ENCODE data around the gene SRL. TPM values are rescaled to one million over a fixed set of nuclear protein-coding genes. Genes with fewer than 3 reads are reported as not detected.

SRL gene
- total and polyA plus RNA-seq, 2 of the 13 experiments (the other 11 are each of a cell fraction or from before 2014, with no cell fraction given) = 0.05 TPM; not detected in 1

DNA sequence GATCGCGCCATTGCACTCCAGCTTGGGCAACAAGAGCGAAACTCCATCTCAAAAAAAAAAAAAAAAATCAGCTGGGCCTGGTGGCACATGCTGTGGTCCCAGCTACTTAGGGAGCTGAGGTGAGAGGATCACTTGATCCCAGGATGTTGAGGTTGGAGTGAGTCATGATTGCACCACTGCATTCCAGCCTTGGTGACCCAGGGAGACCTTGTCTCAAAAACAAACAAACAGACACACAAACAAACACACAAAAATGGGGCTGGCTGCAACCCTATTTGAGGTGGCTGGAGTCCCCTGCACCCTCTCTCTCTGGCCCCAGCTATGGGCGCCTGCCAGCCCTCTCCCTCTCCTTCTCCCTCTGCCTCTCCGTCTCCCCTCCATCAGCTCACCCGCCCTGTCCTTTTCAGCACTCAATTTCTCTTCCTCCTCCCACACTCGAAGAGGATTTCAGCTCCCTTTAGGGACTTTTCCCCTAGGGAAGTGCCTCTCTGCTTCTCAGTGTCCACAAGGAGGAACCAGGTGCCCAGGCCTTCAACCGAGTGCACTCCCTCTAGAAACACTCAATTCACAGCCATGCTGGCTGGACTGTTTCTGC, 48.5 kb upstream of the SRL start (continued):
- TF ChIP-seq, protein P1, sequence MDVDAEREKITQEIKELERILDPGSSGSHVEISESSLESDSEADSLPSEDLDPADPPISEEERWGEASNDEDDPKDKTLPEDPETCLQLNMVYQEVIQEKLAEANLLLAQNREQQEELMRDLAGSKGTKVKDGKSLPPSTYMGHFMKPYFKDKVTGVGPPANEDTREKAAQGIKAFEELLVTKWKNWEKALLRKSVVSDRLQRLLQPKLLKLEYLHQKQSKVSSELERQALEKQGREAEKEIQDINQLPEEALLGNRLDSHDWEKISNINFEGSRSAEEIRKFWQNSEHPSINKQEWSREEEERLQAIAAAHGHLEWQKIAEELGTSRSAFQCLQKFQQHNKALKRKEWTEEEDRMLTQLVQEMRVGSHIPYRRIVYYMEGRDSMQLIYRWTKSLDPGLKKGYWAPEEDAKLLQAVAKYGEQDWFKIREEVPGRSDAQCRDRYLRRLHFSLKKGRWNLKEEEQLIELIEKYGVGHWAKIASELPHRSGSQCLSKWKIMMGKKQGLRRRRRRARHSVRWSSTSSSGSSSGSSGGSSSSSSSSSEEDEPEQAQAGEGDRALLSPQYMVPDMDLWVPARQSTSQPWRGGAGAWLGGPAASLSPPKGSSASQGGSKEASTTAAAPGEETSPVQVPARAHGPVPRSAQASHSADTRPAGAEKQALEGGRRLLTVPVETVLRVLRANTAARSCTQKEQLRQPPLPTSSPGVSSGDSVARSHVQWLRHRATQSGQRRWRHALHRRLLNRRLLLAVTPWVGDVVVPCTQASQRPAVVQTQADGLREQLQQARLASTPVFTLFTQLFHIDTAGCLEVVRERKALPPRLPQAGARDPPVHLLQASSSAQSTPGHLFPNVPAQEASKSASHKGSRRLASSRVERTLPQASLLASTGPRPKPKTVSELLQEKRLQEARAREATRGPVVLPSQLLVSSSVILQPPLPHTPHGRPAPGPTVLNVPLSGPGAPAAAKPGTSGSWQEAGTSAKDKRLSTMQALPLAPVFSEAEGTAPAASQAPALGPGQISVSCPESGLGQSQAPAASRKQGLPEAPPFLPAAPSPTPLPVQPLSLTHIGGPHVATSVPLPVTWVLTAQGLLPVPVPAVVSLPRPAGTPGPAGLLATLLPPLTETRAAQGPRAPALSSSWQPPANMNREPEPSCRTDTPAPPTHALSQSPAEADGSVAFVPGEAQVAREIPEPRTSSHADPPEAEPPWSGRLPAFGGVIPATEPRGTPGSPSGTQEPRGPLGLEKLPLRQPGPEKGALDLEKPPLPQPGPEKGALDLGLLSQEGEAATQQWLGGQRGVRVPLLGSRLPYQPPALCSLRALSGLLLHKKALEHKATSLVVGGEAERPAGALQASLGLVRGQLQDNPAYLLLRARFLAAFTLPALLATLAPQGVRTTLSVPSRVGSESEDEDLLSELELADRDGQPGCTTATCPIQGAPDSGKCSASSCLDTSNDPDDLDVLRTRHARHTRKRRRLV (CRISPR knock-in tag; IDR thresholded peaks at IDR 0.05) = no peak
- TF ChIP-seq ZNF850 (CRISPR knock-in tag; conservative IDR thresholded peaks at IDR 0.05) = no peak
- TF ChIP-seq, protein P2, sequence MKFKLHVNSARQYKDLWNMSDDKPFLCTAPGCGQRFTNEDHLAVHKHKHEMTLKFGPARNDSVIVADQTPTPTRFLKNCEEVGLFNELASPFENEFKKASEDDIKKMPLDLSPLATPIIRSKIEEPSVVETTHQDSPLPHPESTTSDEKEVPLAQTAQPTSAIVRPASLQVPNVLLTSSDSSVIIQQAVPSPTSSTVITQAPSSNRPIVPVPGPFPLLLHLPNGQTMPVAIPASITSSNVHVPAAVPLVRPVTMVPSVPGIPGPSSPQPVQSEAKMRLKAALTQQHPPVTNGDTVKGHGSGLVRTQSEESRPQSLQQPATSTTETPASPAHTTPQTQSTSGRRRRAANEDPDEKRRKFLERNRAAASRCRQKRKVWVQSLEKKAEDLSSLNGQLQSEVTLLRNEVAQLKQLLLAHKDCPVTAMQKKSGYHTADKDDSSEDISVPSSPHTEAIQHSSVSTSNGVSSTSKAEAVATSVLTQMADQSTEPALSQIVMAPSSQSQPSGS (CRISPR knock-in tag; IDR thresholded peaks at IDR 0.05) = no peak
- TF ChIP-seq, protein P3, sequence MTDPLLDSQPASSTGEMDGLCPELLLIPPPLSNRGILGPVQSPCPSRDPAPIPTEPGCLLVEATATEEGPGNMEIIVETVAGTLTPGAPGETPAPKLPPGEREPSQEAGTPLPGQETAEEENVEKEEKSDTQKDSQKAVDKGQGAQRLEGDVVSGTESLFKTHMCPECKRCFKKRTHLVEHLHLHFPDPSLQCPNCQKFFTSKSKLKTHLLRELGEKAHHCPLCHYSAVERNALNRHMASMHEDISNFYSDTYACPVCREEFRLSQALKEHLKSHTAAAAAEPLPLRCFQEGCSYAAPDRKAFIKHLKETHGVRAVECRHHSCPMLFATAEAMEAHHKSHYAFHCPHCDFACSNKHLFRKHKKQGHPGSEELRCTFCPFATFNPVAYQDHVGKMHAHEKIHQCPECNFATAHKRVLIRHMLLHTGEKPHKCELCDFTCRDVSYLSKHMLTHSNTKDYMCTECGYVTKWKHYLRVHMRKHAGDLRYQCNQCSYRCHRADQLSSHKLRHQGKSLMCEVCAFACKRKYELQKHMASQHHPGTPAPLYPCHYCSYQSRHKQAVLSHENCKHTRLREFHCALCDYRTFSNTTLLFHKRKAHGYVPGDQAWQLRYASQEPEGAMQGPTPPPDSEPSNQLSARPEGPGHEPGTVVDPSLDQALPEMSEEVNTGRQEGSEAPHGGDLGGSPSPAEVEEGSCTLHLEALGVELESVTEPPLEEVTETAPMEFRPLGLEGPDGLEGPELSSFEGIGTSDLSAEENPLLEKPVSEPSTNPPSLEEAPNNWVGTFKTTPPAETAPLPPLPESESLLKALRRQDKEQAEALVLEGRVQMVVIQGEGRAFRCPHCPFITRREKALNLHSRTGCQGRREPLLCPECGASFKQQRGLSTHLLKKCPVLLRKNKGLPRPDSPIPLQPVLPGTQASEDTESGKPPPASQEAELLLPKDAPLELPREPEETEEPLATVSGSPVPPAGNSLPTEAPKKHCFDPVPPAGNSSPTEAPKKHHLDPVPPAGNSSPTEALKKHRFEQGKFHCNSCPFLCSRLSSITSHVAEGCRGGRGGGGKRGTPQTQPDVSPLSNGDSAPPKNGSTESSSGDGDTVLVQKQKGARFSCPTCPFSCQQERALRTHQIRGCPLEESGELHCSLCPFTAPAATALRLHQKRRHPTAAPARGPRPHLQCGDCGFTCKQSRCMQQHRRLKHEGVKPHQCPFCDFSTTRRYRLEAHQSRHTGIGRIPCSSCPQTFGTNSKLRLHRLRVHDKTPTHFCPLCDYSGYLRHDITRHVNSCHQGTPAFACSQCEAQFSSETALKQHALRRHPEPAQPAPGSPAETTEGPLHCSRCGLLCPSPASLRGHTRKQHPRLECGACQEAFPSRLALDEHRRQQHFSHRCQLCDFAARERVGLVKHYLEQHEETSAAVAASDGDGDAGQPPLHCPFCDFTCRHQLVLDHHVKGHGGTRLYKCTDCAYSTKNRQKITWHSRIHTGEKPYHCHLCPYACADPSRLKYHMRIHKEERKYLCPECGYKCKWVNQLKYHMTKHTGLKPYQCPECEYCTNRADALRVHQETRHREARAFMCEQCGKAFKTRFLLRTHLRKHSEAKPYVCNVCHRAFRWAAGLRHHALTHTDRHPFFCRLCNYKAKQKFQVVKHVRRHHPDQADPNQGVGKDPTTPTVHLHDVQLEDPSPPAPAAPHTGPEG (CRISPR knock-in tag; IDR thresholded peaks at IDR 0.05) = no peak
- TF ChIP-seq ZNF232 (CRISPR knock-in tag; IDR thresholded peaks at IDR 0.05; ENCODE audit: borderline replicate concordance) = no peak
- TF ChIP-seq HES4 (CRISPR knock-in tag; IDR thresholded peaks at IDR 0.05; ENCODE audit: borderline replicate concordance) = no peak
- TF ChIP-seq, protein P4, sequence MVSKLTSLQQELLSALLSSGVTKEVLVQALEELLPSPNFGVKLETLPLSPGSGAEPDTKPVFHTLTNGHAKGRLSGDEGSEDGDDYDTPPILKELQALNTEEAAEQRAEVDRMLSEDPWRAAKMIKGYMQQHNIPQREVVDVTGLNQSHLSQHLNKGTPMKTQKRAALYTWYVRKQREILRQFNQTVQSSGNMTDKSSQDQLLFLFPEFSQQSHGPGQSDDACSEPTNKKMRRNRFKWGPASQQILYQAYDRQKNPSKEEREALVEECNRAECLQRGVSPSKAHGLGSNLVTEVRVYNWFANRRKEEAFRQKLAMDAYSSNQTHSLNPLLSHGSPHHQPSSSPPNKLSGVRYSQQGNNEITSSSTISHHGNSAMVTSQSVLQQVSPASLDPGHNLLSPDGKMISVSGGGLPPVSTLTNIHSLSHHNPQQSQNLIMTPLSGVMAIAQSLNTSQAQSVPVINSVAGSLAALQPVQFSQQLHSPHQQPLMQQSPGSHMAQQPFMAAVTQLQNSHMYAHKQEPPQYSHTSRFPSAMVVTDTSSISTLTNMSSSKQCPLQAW (CRISPR knock-in tag; IDR thresholded peaks at IDR 0.05) = 0 out of 2 replicates have a peak, but pooled peaks have one; percentile 19
- TF ChIP-seq, protein P5, sequence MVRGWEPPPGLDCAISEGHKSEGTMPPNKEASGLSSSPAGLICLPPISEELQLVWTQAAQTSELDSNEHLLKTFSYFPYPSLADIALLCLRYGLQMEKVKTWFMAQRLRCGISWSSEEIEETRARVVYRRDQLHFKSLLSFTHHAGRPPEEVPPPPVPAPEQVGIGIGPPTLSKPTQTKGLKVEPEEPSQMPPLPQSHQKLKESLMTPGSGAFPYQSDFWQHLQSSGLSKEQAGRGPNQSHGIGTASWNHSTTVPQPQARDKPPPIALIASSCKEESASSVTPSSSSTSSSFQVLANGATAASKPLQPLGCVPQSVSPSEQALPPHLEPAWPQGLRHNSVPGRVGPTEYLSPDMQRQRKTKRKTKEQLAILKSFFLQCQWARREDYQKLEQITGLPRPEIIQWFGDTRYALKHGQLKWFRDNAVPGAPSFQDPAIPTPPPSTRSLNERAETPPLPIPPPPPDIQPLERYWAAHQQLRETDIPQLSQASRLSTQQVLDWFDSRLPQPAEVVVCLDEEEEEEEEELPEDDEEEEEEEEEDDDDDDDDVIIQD (CRISPR knock-in tag; IDR thresholded peaks at IDR 0.05; ENCODE audit: low read depth) = no peak
- TF ChIP-seq ZNF251 (CRISPR knock-in tag; IDR thresholded peaks at IDR 0.05) = no peak
- TF ChIP-seq PHB2 (IDR thresholded peaks at IDR 0.05; ENCODE audit: partially characterized antibody) = no peak
- TF ChIP-seq SYNCRIP (IDR thresholded peaks at IDR 0.05; ENCODE audit: insufficient read depth, low read depth, low read length) = no peak

Data from HepG2 (cell line).